ENCODE results near the gene USP6NL.

The USP6NL gene

GRCh38 chr10:11469575-11470391 lies 141.7 kb downstream of the USP6NL start:
- no peak overlapping the region for H3K4me3 ChIP-seq (ENCODE audit: low read depth, low read length)
- TF ChIP-seq, protein P1, sequence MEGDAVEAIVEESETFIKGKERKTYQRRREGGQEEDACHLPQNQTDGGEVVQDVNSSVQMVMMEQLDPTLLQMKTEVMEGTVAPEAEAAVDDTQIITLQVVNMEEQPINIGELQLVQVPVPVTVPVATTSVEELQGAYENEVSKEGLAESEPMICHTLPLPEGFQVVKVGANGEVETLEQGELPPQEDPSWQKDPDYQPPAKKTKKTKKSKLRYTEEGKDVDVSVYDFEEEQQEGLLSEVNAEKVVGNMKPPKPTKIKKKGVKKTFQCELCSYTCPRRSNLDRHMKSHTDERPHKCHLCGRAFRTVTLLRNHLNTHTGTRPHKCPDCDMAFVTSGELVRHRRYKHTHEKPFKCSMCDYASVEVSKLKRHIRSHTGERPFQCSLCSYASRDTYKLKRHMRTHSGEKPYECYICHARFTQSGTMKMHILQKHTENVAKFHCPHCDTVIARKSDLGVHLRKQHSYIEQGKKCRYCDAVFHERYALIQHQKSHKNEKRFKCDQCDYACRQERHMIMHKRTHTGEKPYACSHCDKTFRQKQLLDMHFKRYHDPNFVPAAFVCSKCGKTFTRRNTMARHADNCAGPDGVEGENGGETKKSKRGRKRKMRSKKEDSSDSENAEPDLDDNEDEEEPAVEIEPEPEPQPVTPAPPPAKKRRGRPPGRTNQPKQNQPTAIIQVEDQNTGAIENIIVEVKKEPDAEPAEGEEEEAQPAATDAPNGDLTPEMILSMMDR (IDR thresholded peaks at IDR 0.05; ENCODE audit: low read depth, low read length), result no peak
- in situ Hi-C loops (cut with HindIII; ENCODE audit: low sequenced_read_pairs), result no loop called here
- no peak for DNase-seq (ENCODE audit: low read depth, low spot score)

GRCh38 chr10:11468126-11468742 lies 143.2 kb downstream of the USP6NL start:
- no peak overlapping the region for H3K4me3 ChIP-seq (ENCODE audit: low read depth, low read length)
- DNase-seq (ENCODE audit: low read depth, low spot score), result peak; percentile 47
- TF ChIP-seq, protein P1 (IDR thresholded peaks at IDR 0.05; ENCODE audit: low read depth, low read length), result no peak
- in situ Hi-C loops (cut with HindIII; ENCODE audit: low sequenced_read_pairs), result no loop called here

DNA sequence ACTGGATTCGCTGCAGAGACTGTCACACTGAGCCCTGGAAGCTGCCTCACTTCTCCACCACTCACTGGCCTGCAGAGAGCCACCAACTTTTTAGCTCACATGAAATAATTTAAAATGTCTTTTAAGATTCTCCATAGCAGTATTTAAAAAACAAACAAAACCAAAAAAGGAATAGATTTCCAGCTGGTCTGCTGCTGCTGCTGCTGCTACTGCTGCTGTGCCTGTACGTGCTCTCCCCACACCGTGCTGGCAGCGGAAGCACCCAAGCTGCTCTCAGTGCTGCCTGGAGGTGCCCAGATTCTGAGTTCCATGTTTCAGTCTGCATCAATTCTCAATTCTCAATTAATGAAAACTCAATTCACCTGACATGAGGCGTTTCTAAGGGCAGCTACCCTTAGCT lies 146.0 kb downstream of the USP6NL start:
- TF ChIP-seq, protein P1 (IDR thresholded peaks at IDR 0.05; ENCODE audit: low read depth, low read length), result no peak
- no peak overlapping the region for H3K4me3 ChIP-seq (ENCODE audit: low read depth, low read length)
- in situ Hi-C loops (cut with HindIII; ENCODE audit: low sequenced_read_pairs), result no loop called here
- DNase-seq (ENCODE audit: low read depth, low spot score), result no peak

DNA sequence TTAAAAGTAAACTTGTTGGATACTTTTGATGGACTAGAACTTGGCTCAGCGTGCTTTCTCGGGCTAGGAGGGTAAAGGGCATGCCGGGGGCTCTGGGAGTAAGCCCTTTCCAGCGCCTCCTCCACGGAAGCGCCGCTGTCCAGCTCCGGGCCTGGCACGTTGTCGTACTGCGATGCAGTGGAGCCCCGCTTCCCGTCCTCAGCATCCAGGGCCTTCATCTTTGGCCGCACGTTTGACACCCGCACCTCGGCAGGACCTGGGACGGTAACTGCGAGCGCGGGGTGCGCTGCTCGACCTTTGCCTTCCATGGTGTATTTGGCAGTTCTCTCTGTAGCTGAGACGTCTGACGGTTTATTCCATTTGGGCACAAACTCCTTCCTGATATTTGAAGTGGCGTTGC lies 148.3 kb downstream of the USP6NL start:
- in situ Hi-C loops (cut with HindIII; ENCODE audit: low sequenced_read_pairs), result no loop called here
- TF ChIP-seq, protein P1 (IDR thresholded peaks at IDR 0.05; ENCODE audit: low read depth, low read length), result no peak
- H3K4me3 ChIP-seq (ENCODE audit: low read depth, low read length), result no peak overlapping the region
- no peak for DNase-seq (ENCODE audit: low read depth, low spot score)

DNA sequence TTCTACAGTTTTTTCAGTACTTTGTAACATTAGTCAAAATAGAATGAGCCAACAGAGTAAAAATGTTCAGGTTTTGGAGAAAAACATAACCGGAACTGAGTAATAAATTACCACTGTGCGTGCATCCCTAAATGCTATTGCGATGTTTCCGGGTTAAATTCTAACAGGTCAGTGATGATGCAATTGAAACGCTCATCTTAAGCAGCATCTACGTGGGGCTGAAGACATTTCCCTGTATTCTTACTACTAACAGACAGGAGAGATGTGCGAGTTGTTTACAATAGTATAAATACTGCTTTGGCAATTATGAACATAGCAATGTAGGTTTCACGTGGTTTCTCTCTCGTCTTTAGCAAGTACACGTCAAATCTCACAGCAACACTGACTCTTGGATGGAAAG lies 149.4 kb downstream of the USP6NL start:
- DNase-seq (ENCODE audit: low read depth, low spot score), result no peak
- H3K4me3 ChIP-seq (ENCODE audit: low read depth, low read length), result no peak overlapping the region
- in situ Hi-C loops (cut with HindIII; ENCODE audit: low sequenced_read_pairs), result no loop called here
- TF ChIP-seq, protein P1 (IDR thresholded peaks at IDR 0.05; ENCODE audit: low read depth, low read length), result no peak

- in situ Hi-C loops (cut with HindIII; ENCODE audit: low sequenced_read_pairs), result no loop called here
- H3K4me3 ChIP-seq (ENCODE audit: low read depth, low read length), result no peak overlapping the region
- TF ChIP-seq, protein P1 (IDR thresholded peaks at IDR 0.05; ENCODE audit: low read depth, low read length), result no peak
- no peak for DNase-seq (ENCODE audit: low read depth, low spot score)
These were observed 154.1 kb downstream of the USP6NL start for GRCh38 chr10:11457336-11457735.
